Nephron progenitor cell (in vitro differentiated cells): ENCODE data around the gene TLR9.

Experiments
- DNase-seq: peaks from one replicate; pipeline ENCODE4 v3.0.0; 2021
- H3K27ac Mint-ChIP-seq: 2 replicates; pipeline ENCODE4 v1.8.0; 2021; ENCODE audit warnings: mild to moderate bottlenecking, moderate library complexity, mixed read lengths
- H3K27me3 Mint-ChIP-seq: 2 replicates; pipeline ENCODE4 v1.8.0; 2021; ENCODE audit warnings: mild to moderate bottlenecking, low read depth, mixed read lengths; ENCODE audit not compliant: poor library complexity
- H3K36me3 Mint-ChIP-seq: 2 replicates; pipeline ENCODE4 v1.8.0; 2021; ENCODE audit warnings: low read depth, mixed read lengths
- H3K4me1 Mint-ChIP-seq: 2 replicates; pipeline ENCODE4 v1.8.0; 2021; ENCODE audit warnings: mixed read lengths
- H3K4me3 Mint-ChIP-seq: 2 replicates; pipeline ENCODE4 v1.8.0; 2021; ENCODE audit warnings: mild to moderate bottlenecking, moderate library complexity, mixed read lengths
- H3K9me3 Mint-ChIP-seq: 2 replicates; pipeline ENCODE4 v1.8.0; 2021; ENCODE audit warnings: mild to moderate bottlenecking, moderate library complexity, mixed read lengths
- TF ChIP-seq, protein P1 (sequence below): fragments of 200-600 bp; sonication (generic); IDR thresholded peaks from 2 replicates; pipeline ENCODE4 v1.5.0; 2021; ENCODE audit warnings: antibody characterized with exemption

TLR9 gene

DNA sequence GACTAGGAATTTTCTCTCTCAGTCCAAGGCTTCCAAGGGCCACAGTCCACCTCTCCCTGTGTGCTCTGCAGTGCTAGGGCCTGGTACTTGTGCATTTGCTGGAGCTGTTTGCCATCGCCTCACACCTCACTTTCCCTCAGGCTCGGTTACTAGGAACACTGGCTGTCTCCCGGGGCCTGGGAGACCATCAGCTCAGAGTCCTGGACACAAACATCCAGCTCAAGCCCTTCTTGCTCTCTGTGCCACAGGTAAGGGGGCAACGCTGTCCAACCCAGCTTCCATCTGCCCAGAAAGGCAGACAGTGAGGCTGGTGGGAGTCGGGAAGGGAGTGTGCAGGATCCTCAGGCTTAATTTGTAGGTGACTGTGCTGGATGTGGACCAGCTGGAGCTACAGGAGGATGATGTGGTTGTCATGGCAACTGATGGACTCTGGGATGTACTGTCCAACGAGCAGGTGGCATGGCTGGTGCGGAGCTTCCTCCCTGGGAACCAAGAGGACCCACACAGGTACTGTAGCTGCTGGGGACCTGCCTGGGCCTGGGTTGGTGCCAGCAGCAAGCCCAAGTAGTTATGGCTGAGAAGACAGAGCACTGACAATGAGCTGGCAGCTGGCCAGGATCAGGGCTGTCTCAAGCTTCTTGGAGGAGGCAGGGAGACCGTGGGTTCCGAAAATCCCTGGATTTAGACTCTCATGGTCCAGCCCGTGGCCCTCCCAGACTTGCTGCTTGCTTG is 23.5 kb upstream of the TLR9 start:
- no peak for DNase-seq
- Mint-ChIP-seq H3K27me3 (peaks cover 34% of the 10 kb centered on the region), H3K36me3 (peaks cover 17% of the 10 kb centered on the region), H3K4me3 (no peak overlapping the region), H3K27ac (no peak overlapping the region), H3K4me1 (peaks cover 10% of the 10 kb centered on the region), H3K9me3 (no peaks in the 10 kb centered on the region)
- TF ChIP-seq, protein P1, sequence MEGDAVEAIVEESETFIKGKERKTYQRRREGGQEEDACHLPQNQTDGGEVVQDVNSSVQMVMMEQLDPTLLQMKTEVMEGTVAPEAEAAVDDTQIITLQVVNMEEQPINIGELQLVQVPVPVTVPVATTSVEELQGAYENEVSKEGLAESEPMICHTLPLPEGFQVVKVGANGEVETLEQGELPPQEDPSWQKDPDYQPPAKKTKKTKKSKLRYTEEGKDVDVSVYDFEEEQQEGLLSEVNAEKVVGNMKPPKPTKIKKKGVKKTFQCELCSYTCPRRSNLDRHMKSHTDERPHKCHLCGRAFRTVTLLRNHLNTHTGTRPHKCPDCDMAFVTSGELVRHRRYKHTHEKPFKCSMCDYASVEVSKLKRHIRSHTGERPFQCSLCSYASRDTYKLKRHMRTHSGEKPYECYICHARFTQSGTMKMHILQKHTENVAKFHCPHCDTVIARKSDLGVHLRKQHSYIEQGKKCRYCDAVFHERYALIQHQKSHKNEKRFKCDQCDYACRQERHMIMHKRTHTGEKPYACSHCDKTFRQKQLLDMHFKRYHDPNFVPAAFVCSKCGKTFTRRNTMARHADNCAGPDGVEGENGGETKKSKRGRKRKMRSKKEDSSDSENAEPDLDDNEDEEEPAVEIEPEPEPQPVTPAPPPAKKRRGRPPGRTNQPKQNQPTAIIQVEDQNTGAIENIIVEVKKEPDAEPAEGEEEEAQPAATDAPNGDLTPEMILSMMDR = no peak

- Mint-ChIP-seq H3K36me3 (peaks cover 12% of the 10 kb centered on the region), H3K4me3 (no peak overlapping the region), H3K27ac (no peak overlapping the region), H3K9me3 (peaks cover 4% of the 10 kb centered on the region), H3K4me1 (peaks cover 6% of the 10 kb centered on the region), H3K27me3 (peaks cover 42% of the 10 kb centered on the region)
- TF ChIP-seq, protein P1 = no peak
- DNase-seq = no peak
These were observed 22.7 kb upstream of the TLR9 start for GRCh38 chr3:52248165-52248541.

- peaks cover 7% of the 10 kb centered on the region for H3K36me3 Mint-ChIP-seq
- H3K4me1 Mint-ChIP-seq = peaks cover 6% of the 10 kb centered on the region
- DNase-seq = no peak
- no peak overlapping the region for H3K4me3 Mint-ChIP-seq
- H3K27me3 Mint-ChIP-seq = peaks cover 48% of the 10 kb centered on the region
- peaks cover 7% of the 10 kb centered on the region for H3K9me3 Mint-ChIP-seq
- no peak overlapping the region for H3K27ac Mint-ChIP-seq
- TF ChIP-seq, protein P1 = no peak
These were observed 22.1 kb upstream of the TLR9 start for GRCh38 chr3:52247409-52248164.

DNA sequence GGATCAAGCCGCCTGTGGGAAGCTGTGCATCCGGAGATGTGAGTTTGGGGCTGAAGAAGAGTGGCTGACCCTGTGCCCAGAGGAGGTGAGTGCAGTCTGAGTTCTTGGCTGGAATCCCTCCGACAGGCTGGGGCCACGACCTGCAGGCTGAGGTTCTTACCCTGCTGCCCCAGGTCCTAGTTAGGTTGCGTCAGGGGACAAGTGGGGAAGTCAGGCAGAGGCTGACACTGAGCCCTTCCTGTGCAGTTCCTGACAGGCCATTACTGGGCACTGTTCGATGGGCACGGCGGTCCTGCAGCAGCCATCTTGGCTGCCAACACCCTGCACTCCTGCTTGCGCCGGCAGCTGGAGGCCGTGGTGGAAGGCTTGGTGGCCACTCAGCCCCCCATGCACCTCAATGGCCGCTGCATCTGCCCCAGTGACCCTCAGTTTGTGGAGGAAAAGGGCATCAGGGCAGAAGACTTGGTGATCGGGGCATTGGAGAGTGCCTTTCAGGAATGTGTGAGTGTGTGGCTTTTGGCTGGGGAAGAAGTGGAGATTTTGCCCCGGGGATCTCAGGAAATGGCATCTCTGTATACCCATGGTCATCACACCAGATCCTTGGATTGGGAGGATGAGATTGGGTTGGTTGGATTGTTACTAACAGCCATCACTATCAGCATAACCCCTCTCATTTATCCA is 21.4 kb upstream of the TLR9 start:
- Mint-ChIP-seq H3K27me3 (peaks cover 53% of the 10 kb centered on the region), H3K4me3 (peak overlapping the region; percentile 42), H3K4me1 (peaks cover 6% of the 10 kb centered on the region), H3K36me3 (peaks cover 5% of the 10 kb centered on the region), H3K27ac (no peak overlapping the region), H3K9me3 (peaks cover 7% of the 10 kb centered on the region)
- TF ChIP-seq, protein P1 = no peak
- DNase-seq = no peak

DNA sequence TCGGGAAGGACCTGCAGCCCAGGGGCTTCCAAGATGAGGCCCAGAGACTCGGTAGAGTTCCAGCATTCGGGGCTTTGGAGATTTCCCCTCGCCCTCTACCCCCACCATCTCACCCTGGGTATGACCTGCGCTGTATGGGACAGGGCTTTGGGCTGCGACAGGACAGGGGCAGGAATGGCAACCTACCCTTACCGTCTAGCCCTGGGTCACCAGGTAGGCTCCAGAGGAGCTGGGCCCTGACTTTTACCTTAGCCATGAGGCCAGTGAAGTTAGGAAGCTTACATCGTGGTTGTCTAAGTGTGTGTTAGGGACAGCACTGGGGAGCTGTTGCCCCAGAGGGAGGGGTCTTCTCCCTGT is 20.8 kb upstream of the TLR9 start:
- Mint-ChIP-seq H3K4me1 (peaks cover 6% of the 10 kb centered on the region), H3K27ac (no peak overlapping the region), H3K27me3 (peaks cover 53% of the 10 kb centered on the region), H3K9me3 (peaks cover 7% of the 10 kb centered on the region), H3K4me3 (peak overlapping the region; percentile 76), H3K36me3 (peaks cover 4% of the 10 kb centered on the region)
- TF ChIP-seq, protein P1 = no peak
- no peak for DNase-seq
